ENCODE data around the gene KCND1.
A peak's percentile ranks its signal among the peaks of the same experiment; 100 is the strongest.

Gene KCND1

GRCh38 chrX:48938721-48939425, 32.8 kb downstream of the KCND1 start:
- DNase-seq (ENCODE audit: low spot score), result no peak

GRCh38 chrX:48937054-48937907, 34.4 kb downstream of the KCND1 start:
- no peak for DNase-seq (ENCODE audit: low spot score)

- no peak for DNase-seq (ENCODE audit: low spot score)
These were observed 35.1 kb downstream of the KCND1 start for GRCh38 chrX:48936429-48937053.

GRCh38 chrX:48935301-48935670, 36.4 kb downstream of the KCND1 start:
- DNase-seq (ENCODE audit: low spot score), result no peak

- no peak for DNase-seq (ENCODE audit: low spot score)
These were observed 36.9 kb downstream of the KCND1 start for GRCh38 chrX:48934581-48935300.

GRCh38 chrX:48933757-48934156, 37.9 kb downstream of the KCND1 start:
- DNase-seq (ENCODE audit: low spot score), result no peak

- no peak for DNase-seq (ENCODE audit: low spot score)
These were observed 43.8 kb downstream of the KCND1 start for GRCh38 chrX:48927736-48928382.

GRCh38 chrX:48927123-48927522, 44.5 kb downstream of the KCND1 start:
- no peak for DNase-seq (ENCODE audit: low spot score)

- no peak for DNase-seq (ENCODE audit: low spot score)
These were observed 47.4 kb downstream of the KCND1 start for GRCh38 chrX:48924270-48924669.

GRCh38 chrX:48923771-48924170, 47.9 kb downstream of the KCND1 start:
- DNase-seq (ENCODE audit: low spot score), result no peak

- DNase-seq (ENCODE audit: low spot score), result no peak
These were observed 50.9 kb downstream of the KCND1 start for GRCh38 chrX:48920718-48921104.

- no peak for DNase-seq (ENCODE audit: low spot score)
These were observed 51.5 kb downstream of the KCND1 start for GRCh38 chrX:48919947-48920717.

- DNase-seq (ENCODE audit: low spot score), result no peak
These were observed 52.2 kb downstream of the KCND1 start for GRCh38 chrX:48919360-48919841.

GRCh38 chrX:48918643-48919340, 52.9 kb downstream of the KCND1 start, which contains the start of gene PIM2:
Gene PIM2, minus strand, starts transcription at chrX:48919024. Its CDS starts 190 bp downstream, at chrX:48918834.
- DNase-seq (ENCODE audit: low spot score), result peak; percentile 94

- no peak for DNase-seq (ENCODE audit: low spot score)
These were observed 53.4 kb downstream of the KCND1 start for GRCh38 chrX:48918301-48918642.

- DNase-seq (ENCODE audit: low spot score), result peak; percentile 91
These were observed 54.3 kb downstream of the KCND1 start for GRCh38 chrX:48917139-48918001.

GRCh38 chrX:48914593-48915493, 56.8 kb downstream of the KCND1 start:
- DNase-seq (ENCODE audit: low spot score), result no peak
